NCI-H526 treated with DMSO at 0.1 percent for 48 hours (cell line): Measurements from ENCODE around the gene SLC16A14.
"Not testable (repeated sequence)": the region's sequence is repeated elsewhere in the genome, so short reads cannot be mapped to it uniquely, and the experiment has no call there.

Experiments used
- DNase-seq: peaks from one replicate; lab custom pipeline; 2025; lab: John Stamatoyannopoulos, UW

SLC16A14 gene

GRCh38 chr2:230068651-230069055 lies at the start of gene SLC16A14:
SLC16A14 (minus strand) TSS chr2:230068924; CDS start chr2:230059352, 9,572 bp downstream.
- DNase-seq = peak; percentile 14

- no peak for DNase-seq
Measured at GRCh38 chr2:230106771-230107170, 38.0 kb upstream of the SLC16A14 start.

GRCh38 chr2:230101967-230102366 lies 33.2 kb upstream of the SLC16A14 start:
- not testable (repeated sequence) for DNase-seq

GRCh38 chr2:230097841-230098240 lies 29.1 kb upstream of the SLC16A14 start:
- no peak for DNase-seq

GRCh38 chr2:230097424-230097823 lies 28.7 kb upstream of the SLC16A14 start:
- DNase-seq = no peak

GRCh38 chr2:230090967-230091366 lies 22.2 kb upstream of the SLC16A14 start:
- DNase-seq = no peak

- DNase-seq = no peak
Measured at GRCh38 chr2:230085201-230085600, 16.5 kb upstream of the SLC16A14 start.

GRCh38 chr2:230077851-230078547 lies 9.3 kb upstream of the SLC16A14 start:
- DNase-seq = no peak

- no peak for DNase-seq
Measured at GRCh38 chr2:230076819-230077218, 8.1 kb upstream of the SLC16A14 start.

GRCh38 chr2:230075988-230076631 lies 7.4 kb upstream of the SLC16A14 start:
- DNase-seq = no peak

GRCh38 chr2:230071421-230071820 lies 2.7 kb upstream of the SLC16A14 start:
- no peak for DNase-seq

- DNase-seq = no peak
Measured at GRCh38 chr2:230069402-230069801, 678 bp upstream of the SLC16A14 start.

GRCh38 chr2:230068016-230068650 lies 591 bp downstream of the SLC16A14 start:
- no peak for DNase-seq

GRCh38 chr2:230060672-230061293 lies 7.9 kb downstream of the SLC16A14 start:
- no peak for DNase-seq

GRCh38 chr2:230053753-230054478 lies 14.8 kb downstream of the SLC16A14 start:
- no peak for DNase-seq

- no peak for DNase-seq
Measured at GRCh38 chr2:230052299-230052698, 16.4 kb downstream of the SLC16A14 start.

- no peak for DNase-seq
Measured at GRCh38 chr2:230050136-230050535, 18.6 kb downstream of the SLC16A14 start.

- DNase-seq = no peak
Measured at GRCh38 chr2:230048010-230048671, 20.6 kb downstream of the SLC16A14 start.

- no peak for DNase-seq
Measured at GRCh38 chr2:230046491-230046890, 22.2 kb downstream of the SLC16A14 start.

- DNase-seq = no peak
Measured at GRCh38 chr2:230043461-230043860, 25.3 kb downstream of the SLC16A14 start.

- no peak for DNase-seq
Measured at GRCh38 chr2:230043025-230043424, 25.7 kb downstream of the SLC16A14 start.
